COLO668 (cell line): ENCODE results near the gene TMEM132C.

Experiments used
- DNase-seq: peaks from one replicate; lab custom pipeline; 2025; ENCODE audit not compliant: unreplicated experiment; lab: John Stamatoyannopoulos, UW

Gene TMEM132C

GRCh38 chr12:128543971-128544370 is 277.0 kb downstream of the TMEM132C start:
- DNase-seq, result no peak

GRCh38 chr12:128548949-128549348 is 282.0 kb downstream of the TMEM132C start:
- no peak for DNase-seq

- DNase-seq, result no peak
Measured at GRCh38 chr12:128549601-128550218, 282.7 kb downstream of the TMEM132C start.

- peak; percentile 17 for DNase-seq
Measured at GRCh38 chr12:128551266-128551665, 284.3 kb downstream of the TMEM132C start.

GRCh38 chr12:128554546-128555304 is 287.8 kb downstream of the TMEM132C start:
- no peak for DNase-seq

- no peak for DNase-seq
Measured at GRCh38 chr12:128557231-128557630, 290.3 kb downstream of the TMEM132C start.

- DNase-seq, result no peak
Measured at GRCh38 chr12:128564956-128565355, 298.0 kb downstream of the TMEM132C start.

- no peak for DNase-seq
Measured at GRCh38 chr12:128567730-128568129, 300.8 kb downstream of the TMEM132C start.

GRCh38 chr12:128570191-128571065 is 303.5 kb downstream of the TMEM132C start:
- DNase-seq, result no peak

- no peak for DNase-seq
Measured at GRCh38 chr12:128571906-128572810, 305.2 kb downstream of the TMEM132C start.

- DNase-seq, result no peak
Measured at GRCh38 chr12:128573907-128574306, 306.9 kb downstream of the TMEM132C start.

- DNase-seq, result no peak
Measured at GRCh38 chr12:128578045-128578444, 311.1 kb downstream of the TMEM132C start.

- DNase-seq, result no peak
Measured at GRCh38 chr12:128581321-128581761, 314.4 kb downstream of the TMEM132C start.

GRCh38 chr12:128583453-128583852 is 316.5 kb downstream of the TMEM132C start:
- no peak for DNase-seq

- no peak for DNase-seq
Measured at GRCh38 chr12:128586451-128587029, 319.6 kb downstream of the TMEM132C start.

GRCh38 chr12:128587918-128588317 is 320.9 kb downstream of the TMEM132C start:
- DNase-seq, result no peak

GRCh38 chr12:128592220-128592744 is 325.3 kb downstream of the TMEM132C start:
- no peak for DNase-seq

GRCh38 chr12:128594521-128594920 is 327.6 kb downstream of the TMEM132C start:
- no peak for DNase-seq

- DNase-seq, result no peak
Measured at GRCh38 chr12:128595609-128596008, 328.6 kb downstream of the TMEM132C start.

- no peak for DNase-seq
Measured at GRCh38 chr12:128600886-128601285, 333.9 kb downstream of the TMEM132C start.
